ENCODE measurements around the gene FKBP7. TPM values are rescaled to one million over a fixed set of nuclear protein-coding genes. Genes with fewer than 3 reads are reported as not detected.
A peak's percentile ranks its signal among the peaks of the same experiment; 100 is the strongest.

Gene FKBP7
- total and polyA plus RNA-seq, 2 of the 13 experiments (the other 11 are each of a cell fraction or from before 2014, with no cell fraction given), result 12.4 to 14.8 TPM

- TF ChIP-seq, protein P1, sequence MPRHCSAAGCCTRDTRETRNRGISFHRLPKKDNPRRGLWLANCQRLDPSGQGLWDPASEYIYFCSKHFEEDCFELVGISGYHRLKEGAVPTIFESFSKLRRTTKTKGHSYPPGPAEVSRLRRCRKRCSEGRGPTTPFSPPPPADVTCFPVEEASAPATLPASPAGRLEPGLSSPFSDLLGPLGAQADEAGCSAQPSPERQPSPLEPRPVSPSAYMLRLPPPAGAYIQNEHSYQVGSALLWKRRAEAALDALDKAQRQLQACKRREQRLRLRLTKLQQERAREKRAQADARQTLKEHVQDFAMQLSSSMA (CRISPR knock-in tag; IDR thresholded peaks at IDR 0.05), result no peak
- TF ChIP-seq ZNF570 (CRISPR knock-in tag; IDR thresholded peaks at IDR 0.05; ENCODE audit: borderline replicate concordance) (no peak), SMARCC2 (IDR thresholded peaks at IDR 0.05) (peak; percentile 98), ARID5B (CRISPR knock-in tag; IDR thresholded peaks at IDR 0.05) (peak; percentile 96), SMAD1 (CRISPR knock-in tag; IDR thresholded peaks at IDR 0.05; ENCODE audit: borderline replicate concordance, low read depth) (no peak), FOXA3 (CRISPR knock-in tag; IDR thresholded peaks at IDR 0.05) (peak; percentile 87), POGZ (CRISPR knock-in tag; IDR thresholded peaks at IDR 0.05) (peak; percentile 77; the same call in 1 of the 2 replicates), ZNF607 (CRISPR knock-in tag; IDR thresholded peaks at IDR 0.05; ENCODE audit: borderline replicate concordance) (peak; percentile 49; the same call in 1 of the 2 replicates), HNF4A (CRISPR knock-in tag; IDR thresholded peaks at IDR 0.05) (peak; percentile 99), NCOR1 (IDR thresholded peaks at IDR 0.05; ENCODE audit: borderline replicate concordance, low read length) (peak; percentile 99), EHMT2 (IDR thresholded peaks at IDR 0.05; ENCODE audit: borderline replicate concordance, low read depth, low read length) (0 out of 2 replicates have a peak, but pooled peaks have one; percentile 55), LCORL (IDR thresholded peaks at IDR 0.05) (0 out of 2 replicates have a peak, but pooled peaks have one; percentile 5), LCORL (CRISPR knock-in tag; IDR thresholded peaks at IDR 0.05) (0 out of 2 replicates have a peak, but pooled peaks have one; percentile 18), KAT8 (CRISPR knock-in tag; IDR thresholded peaks at IDR 0.05) (peak; percentile 19; the same call in 1 of the 2 replicates), GATAD1 (CRISPR knock-in tag; IDR thresholded peaks at IDR 0.05) (0 out of 2 replicates have a peak, but pooled peaks have one; percentile 29), ZNF350 (CRISPR knock-in tag; IDR thresholded peaks at IDR 0.05; ENCODE audit: borderline replicate concordance, low read depth) (no peak), EED (CRISPR knock-in tag; IDR thresholded peaks at IDR 0.05) (no peak), ZNF781 (CRISPR knock-in tag; IDR thresholded peaks at IDR 0.05; ENCODE audit: borderline replicate concordance, not compliant biosample characterization) (no peak), CEBPB (IDR thresholded peaks at IDR 0.05; ENCODE audit: borderline replicate concordance, low read depth, low read length) (peak; percentile 88), ZNF749 (CRISPR knock-in tag; IDR thresholded peaks at IDR 0.05; ENCODE audit: borderline replicate concordance) (no peak), ZNF549 (CRISPR knock-in tag; IDR thresholded peaks at IDR 0.05) (no peak), ZGPAT (CRISPR knock-in tag; IDR thresholded peaks at IDR 0.05) (peak; percentile 74), KDM6A (CRISPR knock-in tag; IDR thresholded peaks at IDR 0.05; ENCODE audit: low read depth) (peak; percentile 68), ZNF614 (CRISPR knock-in tag; IDR thresholded peaks at IDR 0.05; ENCODE audit: borderline replicate concordance) (0 out of 2 replicates have a peak, but pooled peaks have one; percentile 13), KDM3A (CRISPR knock-in tag; IDR thresholded peaks at IDR 0.05; ENCODE audit: low read depth) (0 out of 2 replicates have a peak, but pooled peaks have one; percentile 28), FLYWCH1 (CRISPR knock-in tag; IDR thresholded peaks at IDR 0.05) (no peak)
These were observed 9.1 kb downstream of the FKBP7 start (continued) for GRCh38 chr2:178469219-178469849.
